Stimulated activated CD8-positive, alpha-beta memory T cell treated with anti-CD3 and anti-CD28 coated beads, Interleukin-7, amount 100 ng/mL, for 48 hours (primary cell): ENCODE data around the gene LRRN2.
"Not testable (repeated sequence)": the region's sequence is repeated elsewhere in the genome, so short reads cannot be mapped to it uniquely, and the experiment has no call there.

Source experiments
- DNase-seq, 2 donors: peaks; one replicate each; pipeline ENCODE4 v3.0.0-alpha.2; 2020; ENCODE audit warnings: low read depth in 1 of 2; ENCODE audit errors: extremely low read depth in 1 of 2

LRRN2 gene

DNA sequence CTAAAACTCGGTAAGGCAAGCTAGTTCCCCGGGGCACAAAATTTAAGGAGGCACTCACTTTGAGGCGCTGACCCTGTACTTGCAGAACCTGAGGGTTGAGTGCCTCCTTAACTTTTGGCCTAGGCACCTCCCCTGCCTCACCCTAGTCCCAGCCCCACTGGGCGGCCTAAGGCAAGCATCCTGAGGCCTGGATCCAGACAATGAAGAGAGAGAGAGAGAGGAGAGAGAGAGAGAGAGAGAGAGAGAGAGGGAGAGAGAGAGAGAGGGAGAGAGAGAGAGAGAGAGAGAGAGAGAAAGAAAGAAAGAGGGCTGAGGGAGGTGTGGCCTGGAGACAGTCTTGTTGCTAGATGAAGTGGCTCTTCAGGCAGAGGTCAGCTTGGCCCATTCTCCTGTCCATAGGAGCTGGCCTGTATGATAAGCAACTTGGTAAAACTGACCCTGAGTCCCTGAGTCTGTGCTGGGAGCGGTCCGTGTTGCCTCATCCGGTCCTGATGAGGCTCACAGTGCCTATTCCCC is 7.4 kb upstream of the LRRN2 start:
- DNase-seq: no peak

DNA sequence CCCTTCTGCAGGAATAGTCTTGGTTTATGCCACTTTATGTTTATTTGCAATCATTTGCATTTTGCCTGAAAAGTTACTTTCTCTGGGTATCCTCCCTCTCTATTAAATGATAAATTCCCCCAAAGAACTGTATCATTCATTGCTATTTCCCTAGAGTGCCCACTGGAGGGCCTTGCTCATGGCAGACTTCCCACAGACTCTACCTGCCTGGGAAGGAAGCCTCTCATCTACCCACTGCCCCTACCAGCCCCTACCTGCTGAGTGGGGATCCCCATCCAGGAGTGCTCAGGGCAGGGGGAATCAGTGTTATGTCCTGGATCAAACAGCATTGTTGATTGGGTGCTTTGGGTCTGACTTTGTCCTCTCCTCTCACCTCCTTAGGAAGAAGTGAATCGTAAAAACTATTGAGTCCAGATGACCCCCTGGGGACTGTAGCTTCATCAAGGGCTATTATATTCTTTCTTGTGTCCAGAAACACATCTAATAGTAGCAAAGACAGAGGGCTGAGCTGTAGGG is 6.8 kb upstream of the LRRN2 start:
- no peak for DNase-seq

DNA sequence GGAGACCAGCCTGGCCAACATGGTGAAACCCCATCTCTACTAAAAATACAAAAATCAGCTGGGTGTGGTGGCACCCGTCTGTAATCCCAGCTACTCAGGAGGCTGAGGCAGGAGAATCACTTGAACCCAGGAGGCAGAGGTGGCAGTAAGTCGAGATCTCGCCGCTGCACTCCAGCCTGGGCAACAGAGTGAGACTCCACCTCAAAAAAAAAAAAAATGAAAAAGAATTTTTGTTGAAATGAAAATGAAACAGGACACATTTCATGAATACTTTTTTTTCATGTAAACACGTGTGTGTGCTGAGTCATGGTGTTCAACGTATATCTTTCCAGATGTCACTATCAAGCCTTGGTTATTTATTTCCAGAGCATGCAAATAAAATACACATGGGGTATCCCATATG is 5.8 kb upstream of the LRRN2 start:
- DNase-seq: not testable (repeated sequence)

DNA sequence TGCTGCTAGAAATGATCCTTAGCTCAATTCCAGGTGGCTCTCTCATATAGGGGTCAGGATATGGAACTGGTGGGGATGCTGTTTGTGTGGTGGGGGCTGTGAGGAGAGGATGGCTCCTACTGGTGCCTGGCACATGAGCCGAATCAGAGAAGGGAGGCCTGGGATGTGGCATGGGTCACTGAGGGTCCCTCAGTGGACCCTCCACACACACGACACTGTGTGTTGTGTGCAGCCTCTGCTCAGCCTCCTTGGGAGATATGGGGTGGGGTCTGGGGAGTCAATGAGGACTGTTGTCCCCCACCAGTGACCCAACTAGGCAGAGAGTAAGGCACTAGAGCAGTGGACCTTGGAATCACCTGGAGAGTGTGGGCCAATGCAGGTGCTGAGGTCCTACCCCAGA is 3.2 kb upstream of the LRRN2 start:
- DNase-seq: no peak

DNA sequence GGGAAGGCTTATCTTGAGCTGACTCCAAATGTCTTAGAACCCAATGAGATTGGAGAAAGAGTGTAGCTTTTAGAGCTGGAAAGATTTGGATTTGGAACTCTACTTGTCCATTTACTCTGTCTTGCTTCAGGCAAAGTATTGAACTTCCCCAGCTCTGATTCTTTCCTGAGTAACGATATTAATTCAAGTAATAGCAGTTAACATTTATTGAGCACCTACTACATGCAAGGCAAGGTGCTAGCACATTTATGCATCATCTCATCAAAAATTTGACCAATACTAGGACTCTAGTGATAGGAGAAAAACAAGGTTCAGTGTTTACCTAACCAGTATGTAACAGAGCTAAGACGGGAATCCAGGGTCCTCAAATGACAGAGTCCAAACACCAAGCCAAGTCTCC is 2.5 kb upstream of the LRRN2 start:
- no peak for DNase-seq

DNA sequence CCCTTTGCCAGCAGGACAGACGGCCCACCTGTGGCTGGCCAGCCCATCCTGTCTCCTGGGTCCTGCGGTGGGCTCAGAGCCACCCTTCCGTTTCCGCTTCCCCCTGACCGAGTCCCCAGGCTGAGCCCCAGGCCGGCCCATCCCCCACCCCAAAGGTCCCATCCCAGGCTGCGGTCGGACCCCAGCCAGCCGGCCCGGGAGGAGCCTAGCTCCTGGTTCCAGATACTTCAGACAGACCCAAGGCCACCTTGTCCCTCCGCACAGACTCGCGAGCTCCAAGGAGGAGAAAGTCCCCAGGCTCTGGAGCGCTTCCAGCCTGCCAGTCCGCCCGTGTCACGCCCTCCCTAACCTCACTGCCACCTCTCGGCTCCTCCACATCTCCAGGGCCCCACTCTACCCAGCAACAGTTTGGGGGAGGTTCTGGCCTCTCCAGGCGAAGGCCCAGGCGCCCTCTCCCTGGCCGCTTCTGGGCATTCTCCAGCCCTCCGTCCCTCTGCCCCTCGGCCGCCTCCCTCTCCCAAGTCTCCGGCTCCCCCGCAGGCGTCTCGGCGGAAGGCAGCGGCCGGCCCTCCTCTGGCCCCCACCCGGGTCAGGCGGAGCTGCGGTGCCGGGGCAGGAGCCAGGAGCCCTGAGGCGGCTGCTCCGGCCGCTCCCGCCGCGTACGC is 835 bp downstream of the LRRN2 start:
- DNase-seq: no peak

DNA sequence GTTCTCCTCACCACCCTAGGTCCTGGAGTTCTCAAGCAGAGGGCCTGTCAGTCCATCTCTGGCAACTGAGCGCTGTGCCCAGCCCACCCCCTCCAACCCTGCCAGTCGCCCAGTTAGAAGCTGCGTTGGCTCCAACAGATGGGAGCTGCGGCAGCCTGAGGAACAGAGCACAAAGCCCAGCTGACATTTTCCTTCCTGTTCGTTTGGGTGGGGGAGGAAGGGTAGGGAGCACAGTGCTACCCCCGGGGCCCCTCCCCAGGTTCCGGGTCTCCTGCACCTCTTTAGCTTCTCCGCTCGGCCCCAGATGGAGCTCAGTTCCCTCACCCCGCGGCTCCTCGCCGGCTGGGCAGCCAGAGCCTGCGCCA is 1.4 kb downstream of the LRRN2 start:
- DNase-seq: no peak

DNA sequence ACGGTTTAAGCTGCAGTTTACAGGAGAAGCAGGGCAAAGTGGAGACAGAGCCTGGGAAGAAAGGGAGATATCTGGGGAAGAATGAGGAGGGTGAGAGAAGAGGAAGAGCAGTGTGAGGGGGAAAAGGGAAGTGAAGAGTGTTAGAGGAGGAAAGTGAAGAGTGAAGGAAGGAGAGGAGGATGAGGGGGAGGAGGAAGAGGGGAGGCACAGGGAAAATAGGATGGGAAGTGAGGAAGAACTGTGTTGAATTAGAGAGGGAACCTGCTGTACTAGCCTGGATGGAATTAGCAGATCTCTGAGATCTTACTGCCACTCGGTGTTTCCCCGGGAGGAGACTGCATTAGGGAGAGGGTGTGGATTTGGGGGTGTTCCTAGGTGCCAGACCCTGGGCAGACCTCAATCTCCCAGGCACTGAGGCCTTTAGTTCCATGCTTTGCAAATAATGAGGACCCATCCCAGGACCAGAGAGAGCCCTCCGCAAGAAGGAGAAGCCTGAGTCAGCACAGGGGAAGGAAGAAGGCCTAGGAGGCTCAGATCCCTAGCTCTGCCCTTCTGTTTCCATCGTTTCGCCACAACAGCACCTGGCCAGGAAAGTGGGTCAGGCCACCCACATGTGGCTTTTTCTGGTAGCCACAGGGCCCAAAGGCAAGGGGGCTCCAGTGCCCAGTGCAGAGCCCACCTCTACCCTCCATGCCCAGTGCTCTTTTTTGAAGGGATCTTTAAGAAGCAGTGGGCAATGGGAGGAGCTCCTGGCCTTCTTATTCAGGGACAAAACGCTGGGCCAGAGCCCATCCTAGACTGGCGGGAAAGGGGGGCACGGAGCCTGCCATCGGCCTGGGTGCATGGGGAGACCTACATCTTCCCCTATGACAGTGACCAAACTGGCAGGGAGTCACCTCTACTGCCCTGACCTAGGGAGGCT is 2.0 kb downstream of the LRRN2 start:
- no peak for DNase-seq

DNA sequence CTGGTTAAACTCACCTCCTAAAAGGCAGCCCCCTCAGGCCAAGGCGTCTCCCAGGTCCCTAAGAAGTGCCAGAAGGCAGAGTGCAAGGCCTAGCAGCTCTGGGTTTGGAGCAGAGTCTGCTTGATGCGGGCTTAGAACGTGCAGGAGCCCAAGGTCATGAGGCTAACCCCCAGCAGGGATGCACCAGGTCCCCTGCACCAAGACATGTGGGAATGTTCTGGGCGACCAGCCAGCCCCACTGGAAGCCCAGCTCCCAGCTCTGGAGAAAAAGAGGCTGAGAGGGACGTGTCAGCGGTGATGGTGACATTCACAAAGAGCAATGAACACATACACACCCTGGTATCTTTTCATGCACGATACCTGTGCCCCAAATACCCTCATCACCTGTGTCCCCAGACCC is 5.1 kb downstream of the LRRN2 start:
- no peak for DNase-seq

DNA sequence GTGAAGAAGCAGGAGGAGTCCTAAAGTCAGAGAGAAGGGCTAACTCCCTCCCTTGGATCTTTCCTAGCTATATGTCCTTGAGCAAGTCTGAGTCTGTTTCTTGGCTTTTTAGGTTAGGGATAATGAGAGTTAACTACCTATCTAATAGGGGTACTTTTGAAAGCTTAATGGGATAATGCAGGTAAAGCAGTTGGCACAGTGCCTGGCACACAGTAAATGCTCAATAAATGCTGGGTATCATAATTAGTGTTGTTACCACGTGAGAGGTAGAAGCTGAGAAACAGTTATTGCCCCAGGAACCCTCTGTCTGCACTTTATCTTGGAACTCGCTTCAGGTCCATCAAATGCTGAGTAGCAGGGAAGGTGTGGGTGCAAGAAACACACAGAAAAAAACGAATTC is 5.5 kb downstream of the LRRN2 start:
- no peak for DNase-seq

DNA sequence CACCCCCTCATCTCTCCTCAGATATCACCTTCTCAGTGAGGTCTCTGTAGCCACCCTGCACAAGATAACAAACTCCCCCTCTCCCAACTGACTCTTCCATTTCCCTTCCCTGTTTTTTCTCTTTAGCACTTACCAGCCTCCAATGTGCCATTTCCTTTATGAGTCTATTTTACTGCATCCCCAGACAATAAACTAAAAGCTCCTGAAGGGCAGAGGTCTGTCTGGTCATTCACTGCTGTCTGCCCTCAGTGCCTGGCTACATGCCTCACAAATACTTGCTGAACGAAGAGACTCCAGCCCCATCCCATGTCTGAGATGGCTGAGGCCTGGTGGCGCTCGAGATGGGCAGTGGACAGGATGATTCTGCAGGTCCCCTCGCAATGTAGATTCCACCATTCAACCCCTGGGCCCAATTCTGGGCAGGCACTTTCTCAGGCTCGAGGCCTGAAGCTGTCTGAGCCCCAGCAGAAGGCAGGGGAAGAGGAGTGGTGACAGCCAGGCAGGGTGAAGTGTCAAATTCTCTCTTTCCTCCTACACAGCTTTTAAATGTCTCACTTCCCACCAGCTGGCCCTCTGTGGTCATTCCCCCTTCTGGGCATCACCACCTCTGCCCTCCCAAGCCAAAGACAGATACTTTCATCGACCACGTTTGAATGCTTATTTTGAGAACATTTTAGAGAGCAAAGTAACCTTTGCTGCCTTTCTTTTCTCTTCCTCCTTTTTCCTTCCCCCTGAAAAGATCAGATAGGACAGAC is 6.6 kb downstream of the LRRN2 start:
- no peak for DNase-seq

DNA sequence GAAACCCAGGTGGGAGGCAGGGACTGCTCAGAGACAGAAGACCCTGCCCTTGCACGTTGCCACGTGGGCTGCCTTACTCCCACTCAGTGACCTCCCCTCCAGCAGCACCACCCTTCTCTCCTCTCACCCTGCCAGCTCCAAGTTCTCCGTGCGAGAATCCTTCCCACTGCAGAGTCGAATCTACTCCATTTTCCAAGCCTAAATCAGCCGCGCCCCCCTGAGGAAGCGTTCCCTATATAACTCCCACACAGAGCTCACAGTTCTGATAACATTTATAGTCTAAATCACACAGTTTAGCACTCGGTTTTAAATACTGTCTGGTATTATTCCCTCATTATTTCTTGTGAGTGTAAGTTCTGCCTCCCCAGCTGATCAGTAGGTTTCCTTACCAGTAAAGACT is 7.7 kb downstream of the LRRN2 start:
- no peak for DNase-seq

DNA sequence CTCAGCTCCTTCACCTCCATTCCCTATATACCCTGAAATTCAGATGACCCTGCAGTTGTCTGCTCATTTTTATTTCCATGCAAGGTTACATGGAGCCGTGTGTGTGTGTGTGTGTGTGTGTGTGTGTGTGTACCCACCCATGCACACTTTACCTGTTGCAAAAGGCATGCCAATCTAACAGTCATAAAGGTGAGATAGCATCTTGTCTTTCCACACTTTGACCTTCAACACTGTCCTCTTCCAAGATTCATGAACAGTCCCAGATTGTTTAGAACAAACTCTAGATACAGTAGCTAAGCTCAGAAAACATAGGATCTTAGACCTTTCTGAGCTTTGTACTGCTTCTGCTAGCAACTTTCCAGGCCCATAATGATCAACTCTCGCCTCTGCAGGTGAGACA is 9.5 kb downstream of the LRRN2 start:
- DNase-seq: no peak

DNA sequence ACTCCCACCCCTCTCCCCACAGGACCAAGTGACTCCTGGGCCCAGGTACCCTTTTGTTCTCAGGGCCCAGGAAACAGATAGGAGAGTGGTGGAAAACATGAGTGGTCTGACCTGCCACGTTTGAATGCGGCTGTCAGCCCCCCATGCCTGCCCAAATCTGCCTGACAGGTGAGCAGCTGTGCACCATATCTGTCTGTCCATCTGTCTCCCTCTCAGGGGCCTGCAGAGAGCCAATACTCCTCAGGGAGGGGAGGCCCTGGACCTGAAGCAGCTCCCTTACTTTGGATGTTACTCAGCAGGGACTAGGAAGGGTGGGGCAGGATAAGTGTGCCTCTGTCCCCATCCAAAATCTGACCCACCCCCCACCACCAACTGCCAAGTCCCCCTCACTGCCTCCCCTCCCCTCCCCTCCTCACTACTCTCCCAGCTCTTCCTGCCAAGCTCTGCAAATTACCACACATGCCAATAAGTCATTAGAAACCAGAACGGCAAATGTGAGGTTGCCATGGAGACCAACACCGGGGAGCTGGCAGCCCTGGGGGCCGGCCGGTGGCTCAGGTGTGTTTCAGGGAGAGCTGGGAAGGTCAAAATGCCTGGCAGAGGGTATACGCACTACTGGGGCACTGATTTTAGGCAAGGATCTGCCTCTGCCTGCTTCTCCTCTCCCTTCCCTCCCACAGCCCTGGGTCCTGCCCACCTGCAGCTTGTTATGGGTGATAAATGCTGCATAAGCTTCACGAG is 11.5 kb downstream of the LRRN2 start:
- no peak for DNase-seq

DNA sequence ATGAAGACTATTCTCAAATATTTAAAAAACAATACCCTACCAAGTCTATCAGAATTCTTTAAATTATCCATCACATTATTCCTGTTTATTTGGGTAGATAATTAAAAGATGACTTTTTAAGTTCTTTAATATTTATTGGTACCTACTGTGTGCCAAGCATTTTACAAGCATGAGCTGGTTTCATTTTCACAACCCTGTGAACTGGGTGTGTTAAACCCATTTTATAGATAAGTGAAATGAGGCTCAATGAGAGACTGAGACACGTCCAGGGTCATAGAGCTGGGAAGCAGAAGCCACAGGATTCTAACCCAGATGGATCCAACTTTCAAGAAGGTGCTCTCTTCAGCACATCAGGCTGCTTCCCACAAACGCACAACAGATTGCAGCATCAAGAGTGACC is 12.3 kb downstream of the LRRN2 start:
- no peak for DNase-seq

DNA sequence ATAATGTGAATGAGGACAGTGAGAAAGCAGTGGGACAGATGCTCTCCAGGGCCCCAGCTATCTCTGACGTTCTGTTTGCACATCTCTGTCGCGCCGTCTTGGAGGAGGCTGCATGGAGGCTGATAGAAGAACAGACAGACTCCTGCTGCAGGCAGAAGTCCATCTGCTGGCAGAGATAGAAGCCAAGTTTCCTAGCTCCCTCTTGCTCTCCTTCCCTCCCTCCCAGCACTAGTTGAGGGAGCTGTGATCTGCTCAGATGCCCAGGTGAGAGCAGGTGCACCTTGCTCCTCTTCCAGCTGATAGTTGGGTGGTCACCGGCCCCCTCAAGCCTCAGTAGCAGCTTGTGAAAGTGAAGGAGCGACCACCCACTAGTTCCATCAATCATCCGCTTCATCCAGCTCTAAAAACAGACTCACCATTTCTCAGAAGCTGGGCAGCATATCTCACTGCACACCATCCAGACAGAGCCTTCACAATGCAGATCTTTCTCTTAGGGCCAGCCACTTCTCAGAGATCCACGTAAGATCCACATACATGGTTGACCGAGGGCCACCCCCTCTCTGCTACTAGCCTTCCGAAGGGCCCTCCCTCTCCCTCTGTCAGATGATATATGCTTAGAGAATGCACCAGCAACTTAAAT is 12.9 kb downstream of the LRRN2 start:
- DNase-seq: no peak

DNA sequence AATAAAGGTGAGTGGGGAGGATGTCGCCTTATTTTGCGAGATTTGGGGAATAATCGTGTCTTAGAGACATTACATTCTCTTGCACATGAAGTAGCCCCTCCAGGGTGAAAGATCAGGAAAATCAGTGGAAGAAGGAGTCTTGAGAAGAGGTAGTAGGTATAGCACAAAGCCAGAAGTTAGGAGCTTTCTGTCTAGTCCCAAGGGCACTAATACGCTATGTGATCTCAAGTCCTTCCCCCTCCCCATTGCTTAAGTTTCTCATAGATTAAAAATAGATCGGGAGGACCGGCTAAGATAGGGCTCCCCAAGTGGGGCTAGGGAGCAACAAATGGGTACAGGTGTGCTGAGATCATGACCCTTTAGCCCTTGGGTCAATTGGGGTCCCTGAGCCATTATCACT is 13.5 kb downstream of the LRRN2 start:
- no peak for DNase-seq

DNA sequence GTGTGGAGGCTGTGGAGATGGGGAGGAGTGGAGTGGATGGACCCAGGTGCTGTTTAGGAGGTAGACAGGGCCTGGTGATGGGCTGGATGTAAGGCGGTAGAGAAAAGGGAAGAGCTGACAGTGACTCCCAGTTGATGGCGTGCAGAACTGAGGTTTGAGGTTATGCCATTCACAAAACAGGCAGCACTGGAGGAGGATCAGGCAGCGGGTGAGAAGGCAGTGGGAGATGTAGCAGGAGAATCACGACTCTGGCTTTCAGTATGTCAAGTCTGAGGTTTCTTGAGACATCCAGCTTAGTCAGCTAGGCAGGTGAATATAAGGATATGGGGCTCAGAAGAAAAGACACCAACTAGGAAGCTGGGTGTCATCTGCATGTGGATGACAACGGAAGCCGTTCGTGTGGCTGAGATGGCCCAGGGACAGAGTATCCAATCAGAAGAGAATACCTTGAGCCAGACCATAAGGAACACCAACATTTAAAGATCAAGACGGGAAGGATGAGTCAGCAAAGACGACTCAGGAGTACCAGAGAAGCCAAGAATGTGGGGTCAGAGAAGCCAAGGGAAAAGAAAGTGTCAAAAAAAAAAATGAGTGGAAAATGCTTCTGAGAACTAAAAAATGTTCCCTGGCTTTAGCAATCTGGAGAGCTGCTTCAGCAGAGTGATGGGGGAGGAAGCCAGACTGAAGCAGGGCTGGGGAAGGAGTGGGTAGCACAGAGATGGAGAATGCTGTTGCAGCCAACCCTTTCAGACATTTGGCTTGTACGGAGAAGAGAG is 15.2 kb downstream of the LRRN2 start:
- no peak for DNase-seq

DNA sequence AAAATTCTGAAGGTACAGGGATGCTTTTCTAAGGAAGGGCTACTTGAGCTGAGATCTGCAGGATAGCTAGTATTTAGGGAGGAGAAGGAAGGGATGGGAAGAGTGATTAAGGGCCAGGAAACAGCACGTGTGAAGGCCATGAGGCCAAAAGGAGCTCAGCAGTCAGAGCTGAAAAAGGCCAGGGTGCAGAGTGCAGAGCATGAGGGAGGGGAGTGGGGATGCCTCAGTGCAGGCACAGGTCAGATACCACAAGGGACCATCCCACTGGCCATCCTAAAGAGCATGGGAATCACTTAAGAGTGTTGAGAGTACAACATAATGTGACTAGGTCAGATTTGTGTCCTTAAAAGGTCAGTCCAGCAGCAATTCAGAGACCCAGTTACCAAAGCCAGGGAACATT is 16.0 kb downstream of the LRRN2 start:
- DNase-seq: no peak

DNA sequence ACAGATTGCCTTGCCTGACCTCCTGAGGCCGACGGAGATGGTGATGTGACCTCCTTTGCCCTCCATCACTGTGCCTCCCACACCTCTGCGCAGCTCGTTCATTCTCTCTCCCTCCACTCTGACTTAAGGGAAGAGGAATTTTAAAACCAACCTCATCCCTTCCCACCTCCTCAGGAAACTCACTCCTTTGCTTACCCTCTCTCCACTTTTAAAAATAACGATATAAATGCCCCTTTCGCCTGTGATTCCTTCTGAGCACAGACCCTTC is 21.2 kb downstream of the LRRN2 start:
- DNase-seq: no peak
